ENCODE results near the gene DOLPP1.
A peak's percentile ranks its signal among the peaks of the same experiment; 100 is the strongest.
"Not testable (repeated sequence)": the region's sequence is repeated elsewhere in the genome, so short reads cannot be mapped to it uniquely, and the experiment has no call there.

DOLPP1 gene

DNA sequence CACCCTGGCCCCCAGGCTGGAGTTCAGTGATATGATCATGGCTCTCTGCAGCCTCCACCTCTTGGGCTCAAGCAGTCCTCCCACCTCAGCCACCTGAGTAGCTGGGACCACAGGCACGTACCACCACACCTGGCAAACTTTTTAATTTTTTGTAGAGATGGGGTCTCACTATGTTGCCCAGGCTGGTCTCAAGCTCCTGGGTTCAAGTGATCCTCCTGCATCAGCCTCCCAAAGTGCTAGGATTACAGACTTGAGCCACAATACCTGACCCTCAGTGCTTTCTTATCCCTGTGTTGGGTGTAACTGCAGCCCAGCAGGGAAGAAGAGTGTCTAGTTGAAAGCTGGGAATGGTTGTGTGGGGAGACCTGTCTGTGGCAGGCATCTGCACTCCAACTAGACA is 41.2 kb downstream of the DOLPP1 start:
- ChIA-PET CTCF (interaction anchor here (0.6 to 3.8 kb wide), 4 partner anchors 9 to 600 kb away, joined by 3 to 29 read pairs (median 4); no protein-coding TSS in a partner anchor), POLR2A (no interaction called here)
- H3K4me1 ChIP-seq (ENCODE audit: control insufficient read depth, insufficient read depth, low read length), result no peaks in the 10 kb centered on the region
- no peaks in the 10 kb centered on the region for H3K9me3 ChIP-seq (ENCODE audit: control insufficient read depth, insufficient read depth, low read depth, low read length)
- H3K36me3 ChIP-seq (ENCODE audit: control insufficient read depth in 2 of 2, insufficient read depth in 1 of 2, low read length in 2 of 2), result peaks cover 4 to 53% of the 10 kb centered on the region in 2 experiments; a peak in 2 of 3 replicates
- peak; percentile 73 for TF ChIP-seq ZNF121 (tag by site-specific recombination; IDR thresholded peaks at IDR 0.05)
- no peak for TF ChIP-seq KLF1 (tag by site-specific recombination; IDR thresholded peaks at IDR 0.05)
- no peak overlapping the region for H3K27ac ChIP-seq (ENCODE audit: extremely low read depth, low read depth, low read length)
- H3K4me3 ChIP-seq (ENCODE audit: low read depth, low read length), result no peak overlapping the region

GRCh38 chr9:129122976-129123375 is 42.1 kb downstream of the DOLPP1 start:
- H3K36me3 ChIP-seq (ENCODE audit: control insufficient read depth in 2 of 2, insufficient read depth in 1 of 2, low read length in 2 of 2), result peaks cover 4 to 62% of the 10 kb centered on the region in 2 experiments; a peak in 2 of 3 replicates

DNA sequence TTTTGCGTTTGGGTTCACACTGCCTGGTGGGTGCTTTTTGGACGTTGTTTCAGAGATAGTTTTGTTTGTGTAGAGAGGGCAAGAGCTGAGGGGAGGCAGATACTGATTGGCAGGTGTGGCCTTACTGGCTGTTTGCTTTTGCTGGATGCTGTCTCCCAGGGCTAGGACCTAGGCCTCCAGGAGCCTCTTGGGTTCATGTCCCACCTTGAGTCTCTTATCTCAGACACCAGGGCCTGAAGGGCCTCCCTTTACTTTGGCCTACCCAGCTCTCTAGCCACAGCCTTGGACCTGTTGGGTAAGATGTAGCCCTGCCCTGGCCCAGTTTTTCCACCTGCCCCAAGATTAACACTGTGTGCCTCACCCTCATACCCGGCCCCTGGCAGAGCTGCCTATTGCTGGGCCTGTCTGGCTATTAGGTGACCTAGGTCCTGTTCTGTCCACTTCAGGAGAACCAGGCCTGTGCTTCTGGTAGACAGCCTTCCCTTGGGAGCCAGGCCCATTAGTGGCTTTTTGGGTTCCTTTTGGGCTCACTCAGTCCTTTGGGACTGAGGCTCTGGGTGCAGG is 43.7 kb downstream of the DOLPP1 start:
- CTCF ChIA-PET, result interaction anchor here (0.6 to 23.6 kb wide), 4 partner anchors 13 to 518 kb away, joined by 3 to 507 read pairs (median 4); partner anchors contain the start of genes C9orf50 and NTMT1
- Histone ChIP-seq H3K4me3 (ENCODE audit: low read depth, low read length) (no peak overlapping the region), H3K9me3 (ENCODE audit: control insufficient read depth, insufficient read depth, low read depth, low read length) (no peaks in the 10 kb centered on the region), H3K27ac (ENCODE audit: extremely low read depth, low read depth, low read length) (no peak overlapping the region), H3K36me3 (ENCODE audit: control insufficient read depth in 2 of 2, insufficient read depth in 1 of 2, low read length in 2 of 2) (peaks cover 4 to 69% of the 10 kb centered on the region in 2 experiments; a peak in 2 of 3 replicates), H3K4me1 (ENCODE audit: control insufficient read depth, insufficient read depth, low read length) (no peaks in the 10 kb centered on the region)
- TF ChIP-seq ZNF169 (tag by site-specific recombination; IDR thresholded peaks at IDR 0.05), result no peak
- peak; percentile 38 for TF ChIP-seq GLIS1 (tag by site-specific recombination; IDR thresholded peaks at IDR 0.05)
- POLR2A ChIA-PET, result interaction anchor here (1.4 kb wide), 1 partner anchor 10 kb away, joined by 3 read pairs; no protein-coding TSS in a partner anchor

More at GRCh38 chr9:129122976-129123375, 42.1 kb downstream of the DOLPP1 start:
- H3K27ac ChIP-seq (ENCODE audit: extremely low read depth, low read depth, low read length); POLR2A ChIA-PET; H3K9me3 ChIP-seq (ENCODE audit: control insufficient read depth, insufficient read depth, low read depth, low read length); H3K4me3 ChIP-seq (ENCODE audit: low read depth, low read length); H3K4me1 ChIP-seq (ENCODE audit: control insufficient read depth, insufficient read depth, low read length): not testable (repeated sequence)
- CTCF ChIA-PET, result interaction anchor here (0.7 to 3.8 kb wide), 2 partner anchors 9 to 16 kb away, joined by 3 to 29 read pairs; no protein-coding TSS in a partner anchor

DNA sequence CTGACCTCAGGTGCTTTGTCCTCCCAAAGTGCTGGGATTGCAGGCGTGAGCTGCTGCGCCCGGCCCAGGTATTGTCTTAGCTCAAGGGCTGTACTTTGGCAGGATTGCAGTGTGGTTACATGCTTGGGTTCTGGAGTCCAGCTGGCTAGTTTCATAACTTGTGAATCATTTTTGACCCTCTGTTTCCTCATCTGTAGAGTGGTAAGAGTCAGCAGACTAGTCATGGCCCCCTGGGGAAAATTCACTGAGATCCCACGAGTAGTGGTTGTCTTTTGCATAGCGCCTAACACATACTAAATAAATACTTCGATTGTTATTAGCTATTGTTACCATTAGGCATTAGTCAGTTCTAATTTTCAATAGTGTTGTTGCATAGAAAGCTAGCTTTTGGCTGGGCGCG is 44.6 kb downstream of the DOLPP1 start:
- ChIA-PET CTCF (interaction anchor here (0.6 to 23.6 kb wide), 8 partner anchors 13 to 658 kb away, joined by 3 to 507 read pairs (median 3); partner anchors contain the start of genes C9orf50 and NTMT1), POLR2A (no interaction called here)
- Histone ChIP-seq H3K4me1 (ENCODE audit: control insufficient read depth, insufficient read depth, low read length) (no peaks in the 10 kb centered on the region), H3K9me3 (ENCODE audit: control insufficient read depth, insufficient read depth, low read depth, low read length) (no peaks in the 10 kb centered on the region), H3K36me3 (ENCODE audit: control insufficient read depth in 2 of 2, insufficient read depth in 1 of 2, low read length in 2 of 2) (peaks cover 4 to 76% of the 10 kb centered on the region in 2 experiments; a peak in 2 of 3 replicates), H3K27ac (ENCODE audit: extremely low read depth, low read depth, low read length) (no peak overlapping the region), H3K4me3 (ENCODE audit: low read depth, low read length) (no peak overlapping the region)
- no peak for TF ChIP-seq ZNF610 (tag by site-specific recombination; IDR thresholded peaks at IDR 0.05; ENCODE audit: borderline replicate concordance)
- TF ChIP-seq REPIN1 (tag by site-specific recombination; IDR thresholded peaks at IDR 0.05; ENCODE audit: low read depth), result no peak
- TF ChIP-seq ZSCAN30 (tag by site-specific recombination; IDR thresholded peaks at IDR 0.05), result no peak
- no peak for TF ChIP-seq ZNF324 (tag by site-specific recombination; IDR thresholded peaks at IDR 0.05)
- no peak for TF ChIP-seq ZNF362 (tag by site-specific recombination; IDR thresholded peaks at IDR 0.05)

DNA sequence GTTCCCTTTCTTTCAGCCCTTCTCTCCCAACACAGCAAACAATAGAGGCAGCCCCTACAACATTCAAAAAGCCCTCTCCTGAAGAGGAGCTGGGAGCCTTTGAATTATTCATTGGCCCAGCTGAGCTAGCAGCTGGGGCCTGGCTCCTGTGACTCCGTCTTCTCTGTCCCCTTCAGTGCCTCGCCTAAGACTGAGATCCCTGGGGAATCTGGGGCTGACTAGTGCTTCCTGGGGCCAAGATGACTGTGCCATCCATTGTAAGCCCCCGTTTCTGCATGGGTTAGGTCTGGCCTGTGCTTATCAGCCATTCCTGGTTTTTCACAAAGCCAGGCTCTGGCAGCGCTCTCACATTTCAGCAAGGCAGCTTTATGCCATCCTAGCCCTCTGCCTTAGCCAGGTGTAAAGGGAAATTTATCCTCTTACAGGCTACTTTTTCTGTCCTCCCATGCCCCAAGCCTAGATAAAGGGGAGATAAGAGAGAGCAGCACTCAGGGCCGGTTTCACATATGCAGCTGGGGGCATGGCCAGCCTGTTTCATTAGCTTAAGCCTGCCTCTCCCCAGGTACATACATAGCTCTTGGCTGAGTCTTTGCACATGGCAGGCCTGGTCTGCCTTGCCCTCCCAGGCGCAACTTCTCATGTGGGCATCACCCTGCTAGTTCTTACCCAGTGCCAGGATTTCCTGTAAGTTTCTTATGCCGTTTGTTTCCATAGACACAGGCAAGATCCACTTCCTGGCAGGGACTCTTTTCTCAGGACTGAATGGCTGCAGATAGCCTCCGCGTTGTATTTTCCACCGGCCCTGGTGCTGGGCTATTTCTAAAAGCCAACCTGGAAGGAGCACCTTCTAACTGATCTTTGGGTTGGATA is 46.1 kb downstream of the DOLPP1 start:
- POLR2A ChIA-PET, result no interaction called here
- Histone ChIP-seq H3K9me3 (ENCODE audit: control insufficient read depth, insufficient read depth, low read depth, low read length) (no peaks in the 10 kb centered on the region), H3K4me1 (ENCODE audit: control insufficient read depth, insufficient read depth, low read length) (no peaks in the 10 kb centered on the region), H3K27ac (ENCODE audit: extremely low read depth, low read depth, low read length) (no peak overlapping the region), H3K36me3 (ENCODE audit: control insufficient read depth in 2 of 2, insufficient read depth in 1 of 2, low read length in 2 of 2) (peaks cover 4 to 74% of the 10 kb centered on the region in 2 experiments; a peak in 2 of 3 replicates), H3K4me3 (ENCODE audit: low read depth, low read length) (no peak overlapping the region)
- CTCF ChIA-PET, result interaction anchor here (0.6 to 23.6 kb wide), 5 partner anchors 12 to 495 kb away, joined by 3 to 507 read pairs (median 5); partner anchors contain the start of genes C9orf50 and NTMT1
- TF ChIP-seq ZBTB17 (tag by site-specific recombination; IDR thresholded peaks at IDR 0.05), result peak; percentile 61; the same call in 1 of the 2 replicates
- no peak for TF ChIP-seq ZNF341 (tag by site-specific recombination; IDR thresholded peaks at IDR 0.05; ENCODE audit: low read depth)
- no peak for TF ChIP-seq ZNF404 (tag by site-specific recombination; IDR thresholded peaks at IDR 0.05)
- no peak for TF ChIP-seq ZNF391 (tag by site-specific recombination; IDR thresholded peaks at IDR 0.05; ENCODE audit: borderline replicate concordance, low read depth)
- TF ChIP-seq, protein P1, sequence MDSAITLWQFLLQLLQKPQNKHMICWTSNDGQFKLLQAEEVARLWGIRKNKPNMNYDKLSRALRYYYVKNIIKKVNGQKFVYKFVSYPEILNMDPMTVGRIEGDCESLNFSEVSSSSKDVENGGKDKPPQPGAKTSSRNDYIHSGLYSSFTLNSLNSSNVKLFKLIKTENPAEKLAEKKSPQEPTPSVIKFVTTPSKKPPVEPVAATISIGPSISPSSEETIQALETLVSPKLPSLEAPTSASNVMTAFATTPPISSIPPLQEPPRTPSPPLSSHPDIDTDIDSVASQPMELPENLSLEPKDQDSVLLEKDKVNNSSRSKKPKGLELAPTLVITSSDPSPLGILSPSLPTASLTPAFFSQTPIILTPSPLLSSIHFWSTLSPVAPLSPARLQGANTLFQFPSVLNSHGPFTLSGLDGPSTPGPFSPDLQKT (IDR thresholded peaks at IDR 0.05; ENCODE audit: borderline replicate concordance, low read depth, low read length), result no peak
- TF ChIP-seq, protein P2, sequence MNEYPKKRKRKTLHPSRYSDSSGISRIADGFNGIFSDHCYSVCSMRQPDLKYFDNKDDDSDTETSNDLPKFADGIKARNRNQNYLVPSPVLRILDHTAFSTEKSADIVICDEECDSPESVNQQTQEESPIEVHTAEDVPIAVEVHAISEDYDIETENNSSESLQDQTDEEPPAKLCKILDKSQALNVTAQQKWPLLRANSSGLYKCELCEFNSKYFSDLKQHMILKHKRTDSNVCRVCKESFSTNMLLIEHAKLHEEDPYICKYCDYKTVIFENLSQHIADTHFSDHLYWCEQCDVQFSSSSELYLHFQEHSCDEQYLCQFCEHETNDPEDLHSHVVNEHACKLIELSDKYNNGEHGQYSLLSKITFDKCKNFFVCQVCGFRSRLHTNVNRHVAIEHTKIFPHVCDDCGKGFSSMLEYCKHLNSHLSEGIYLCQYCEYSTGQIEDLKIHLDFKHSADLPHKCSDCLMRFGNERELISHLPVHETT (tag by site-specific recombination; IDR thresholded peaks at IDR 0.05), result no peak
- no peak for TF ChIP-seq ZSCAN4 (tag by site-specific recombination; IDR thresholded peaks at IDR 0.05)
- peak; percentile 50; the same call in 1 of the 2 replicates for TF ChIP-seq ZIC2 (tag by site-specific recombination; IDR thresholded peaks at IDR 0.05)

All from HEK293 (cell line).